GM12865 (cell line): ENCODE results near the gene LTV1.

Source experiments
- DNase-seq: peaks from one replicate; pipeline ENCODE4 v3.0.0; 2010; ENCODE audit warnings: low read depth
- H3K4me3 ChIP-seq: 2 replicates; pipeline ENCODE4 v1.5.1; 2011; ENCODE audit warnings: mild to moderate bottlenecking, low read depth, low read length, control low read depth
- CTCF ChIP-seq: IDR thresholded peaks from 2 replicates; pipeline ENCODE4 v1.5.1; 2011; ENCODE audit warnings: low read length, control low read depth, low read depth, inconsistent platforms; ENCODE audit not compliant: insufficient read depth; ENCODE audit errors: missing control alignments

Gene LTV1

GRCh38 chr6:143807103-143807772, 35.9 kb upstream of the LTV1 start:
- no peak for TF ChIP-seq CTCF
- DNase-seq, result no peak
- no peak overlapping the region for H3K4me3 ChIP-seq

- H3K4me3 ChIP-seq, result no peak overlapping the region
- DNase-seq, result no peak
- no peak for TF ChIP-seq CTCF
Observed at GRCh38 chr6:143810745-143811144, 32.4 kb upstream of the LTV1 start.

GRCh38 chr6:143811501-143812157, 31.5 kb upstream of the LTV1 start:
- TF ChIP-seq CTCF, result no peak
- DNase-seq, result no peak
- no peak overlapping the region for H3K4me3 ChIP-seq

GRCh38 chr6:143817621-143818020, 25.5 kb upstream of the LTV1 start:
- TF ChIP-seq CTCF, result no peak
- no peak for DNase-seq
- H3K4me3 ChIP-seq, result no peak overlapping the region

GRCh38 chr6:143821359-143821758, 21.8 kb upstream of the LTV1 start:
- H3K4me3 ChIP-seq, result no peak overlapping the region
- no peak for DNase-seq
- TF ChIP-seq CTCF, result no peak

- H3K4me3 ChIP-seq, result no peak overlapping the region
- DNase-seq, result no peak
- TF ChIP-seq CTCF, result no peak
Observed at GRCh38 chr6:143822584-143823024, 20.5 kb upstream of the LTV1 start.
